RWPE1 (cell line): ENCODE results near the gene RAB24.
A peak's percentile ranks its signal among the peaks of the same experiment; 100 is the strongest.

Source experiments
- CTCF ChIA-PET: fragments of 350-600 bp; sonication (Branson Sonifier 250); formaldehyde crosslinking; extraction: SDS; loops from one replicate; lab custom pipeline; 2021; lab: Yijun Ruan, JAX
- POLR2A ChIA-PET: fragments of 400-600 bp; formaldehyde crosslinking; extraction: SDS; loops from one replicate; lab custom pipeline; 2020; ENCODE audit warnings: antibody characterized with exemption; ENCODE audit not compliant: low non-redundant PET; lab: Yijun Ruan, JAX
- DNase-seq: peaks from one replicate; pipeline ENCODE4 v3.0.0; 2012; ENCODE audit warnings: low spot score
- H3K27ac ChIP-seq: fragments of 450-650 bp; 2 replicates; pipeline ENCODE4 v1.5.1; 2017
- TF ChIP-seq, protein P1 (sequence below): fragments of 450-650 bp; conservative IDR thresholded peaks from 2 replicates; pipeline ENCODE4 v1.5.1; 2017; ENCODE audit warnings: low read depth, mild to moderate bottlenecking

RAB24 gene

DNA sequence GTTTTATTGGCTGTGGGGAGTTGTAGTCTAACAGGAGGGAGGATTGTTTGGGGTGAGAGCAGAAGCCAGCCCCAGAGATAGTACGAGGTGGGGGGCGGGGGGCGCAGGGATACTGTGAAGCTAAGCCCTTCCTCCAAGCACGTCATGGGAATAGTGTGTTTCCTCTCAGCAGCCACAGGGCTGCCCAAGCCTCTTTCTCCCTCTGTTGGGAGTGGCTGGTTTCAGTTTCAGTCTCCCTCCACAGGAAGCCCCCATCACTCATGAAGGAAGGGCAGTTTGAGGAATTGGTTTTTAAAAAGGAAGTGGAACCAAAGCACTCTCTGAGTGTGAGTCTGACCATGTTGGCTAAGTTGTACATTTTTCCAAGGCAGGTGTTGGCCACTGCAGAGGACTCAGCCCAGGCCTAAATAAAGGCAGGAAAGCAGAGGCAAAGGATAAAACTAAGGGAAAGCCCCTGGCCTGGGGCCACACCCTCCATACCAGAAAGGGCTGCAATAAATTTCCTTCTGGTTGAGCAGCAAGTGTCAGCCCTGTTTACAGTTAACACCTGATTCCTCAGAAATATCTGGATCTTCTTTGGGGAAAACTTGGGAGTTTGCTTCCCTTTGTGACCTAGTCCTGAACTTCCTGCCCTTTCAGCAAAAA is 3.2 kb downstream of the RAB24 start:
- ChIA-PET POLR2A (interaction anchor here (0.7 kb wide), 1 partner anchor 106 kb away, joined by 3 read pairs; no protein-coding TSS in a partner anchor), CTCF (no interaction called here)
- TF ChIP-seq, protein P1, sequence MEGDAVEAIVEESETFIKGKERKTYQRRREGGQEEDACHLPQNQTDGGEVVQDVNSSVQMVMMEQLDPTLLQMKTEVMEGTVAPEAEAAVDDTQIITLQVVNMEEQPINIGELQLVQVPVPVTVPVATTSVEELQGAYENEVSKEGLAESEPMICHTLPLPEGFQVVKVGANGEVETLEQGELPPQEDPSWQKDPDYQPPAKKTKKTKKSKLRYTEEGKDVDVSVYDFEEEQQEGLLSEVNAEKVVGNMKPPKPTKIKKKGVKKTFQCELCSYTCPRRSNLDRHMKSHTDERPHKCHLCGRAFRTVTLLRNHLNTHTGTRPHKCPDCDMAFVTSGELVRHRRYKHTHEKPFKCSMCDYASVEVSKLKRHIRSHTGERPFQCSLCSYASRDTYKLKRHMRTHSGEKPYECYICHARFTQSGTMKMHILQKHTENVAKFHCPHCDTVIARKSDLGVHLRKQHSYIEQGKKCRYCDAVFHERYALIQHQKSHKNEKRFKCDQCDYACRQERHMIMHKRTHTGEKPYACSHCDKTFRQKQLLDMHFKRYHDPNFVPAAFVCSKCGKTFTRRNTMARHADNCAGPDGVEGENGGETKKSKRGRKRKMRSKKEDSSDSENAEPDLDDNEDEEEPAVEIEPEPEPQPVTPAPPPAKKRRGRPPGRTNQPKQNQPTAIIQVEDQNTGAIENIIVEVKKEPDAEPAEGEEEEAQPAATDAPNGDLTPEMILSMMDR: no peak
- H3K27ac ChIP-seq: peak overlapping the region; percentile 69
- peak; percentile 49 for DNase-seq

DNA sequence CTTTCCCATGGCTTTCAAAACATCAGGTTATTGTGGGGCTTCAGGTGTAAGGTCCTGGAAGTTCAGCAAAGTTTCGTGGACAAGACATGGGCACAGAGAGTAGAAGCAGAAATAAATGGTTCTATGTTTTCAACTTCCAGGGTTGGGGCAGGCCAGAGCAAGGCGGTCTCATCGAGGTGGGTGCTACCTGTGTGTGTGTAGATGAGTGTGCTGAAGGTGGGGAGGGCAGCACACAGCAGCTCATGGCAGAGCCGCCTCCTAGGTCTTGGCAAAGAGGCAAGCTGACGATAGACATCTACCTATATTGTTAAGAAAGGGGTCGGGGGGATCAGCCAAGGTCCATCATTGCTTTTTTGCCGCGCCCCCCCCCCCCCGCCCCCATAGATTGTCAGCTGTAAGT is 3.8 kb downstream of the RAB24 start:
- ChIA-PET POLR2A (interaction anchor here (0.7 kb wide), 1 partner anchor 105 kb away, joined by 3 read pairs; no protein-coding TSS in a partner anchor), CTCF (no interaction called here)
- TF ChIP-seq, protein P1: no peak
- peak overlapping the region; percentile 69 for H3K27ac ChIP-seq
- DNase-seq: no peak

DNA sequence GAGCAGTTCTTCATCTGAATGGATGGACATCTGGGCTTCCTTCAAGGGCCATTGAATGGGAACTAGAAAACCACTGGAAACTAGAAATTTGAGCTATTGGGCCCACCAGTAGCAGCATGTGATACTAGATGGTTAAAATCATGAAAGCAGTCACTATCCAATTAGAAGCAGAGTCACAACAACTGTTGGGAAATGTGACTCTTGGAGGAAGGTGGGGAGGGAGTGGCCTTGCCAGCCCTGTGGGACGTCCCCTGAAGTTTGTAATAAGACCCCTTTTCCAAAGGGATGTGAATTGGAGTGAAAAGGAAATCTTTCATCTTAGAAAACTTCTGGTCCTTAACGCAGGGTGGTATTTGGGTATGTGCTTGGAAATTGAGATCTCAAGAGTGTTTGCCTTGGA is 5.6 kb downstream of the RAB24 start:
- TF ChIP-seq, protein P1: no peak
- ChIA-PET POLR2A (no interaction called here), CTCF (interaction anchor here (0.9 kb wide), 1 partner anchor 187 kb away, joined by 3 read pairs; no protein-coding TSS in a partner anchor)
- no peak overlapping the region for H3K27ac ChIP-seq
- DNase-seq: no peak

DNA sequence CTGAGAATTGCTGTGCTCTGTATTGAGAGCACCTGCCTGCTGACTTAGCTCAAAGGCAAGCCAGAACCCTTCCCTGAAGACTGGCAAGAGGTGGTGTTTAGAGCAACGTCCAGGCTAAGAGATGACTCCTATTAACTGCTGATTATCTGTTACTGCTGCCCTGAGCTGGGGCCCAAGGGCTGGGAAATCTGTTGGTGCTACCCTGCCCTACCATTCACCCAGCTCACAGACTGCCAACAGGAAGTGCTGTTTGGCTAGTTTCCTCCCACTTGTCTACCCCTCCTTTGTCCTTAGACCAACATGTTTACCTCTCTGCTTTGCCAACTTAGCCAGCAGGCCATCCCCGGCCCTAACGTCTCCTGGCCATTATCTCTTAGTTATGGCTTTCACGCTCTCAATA is 6.9 kb downstream of the RAB24 start:
- ChIA-PET POLR2A (no interaction called here), CTCF (no interaction called here)
- TF ChIP-seq, protein P1: no peak
- no peak for DNase-seq
- no peak overlapping the region for H3K27ac ChIP-seq

DNA sequence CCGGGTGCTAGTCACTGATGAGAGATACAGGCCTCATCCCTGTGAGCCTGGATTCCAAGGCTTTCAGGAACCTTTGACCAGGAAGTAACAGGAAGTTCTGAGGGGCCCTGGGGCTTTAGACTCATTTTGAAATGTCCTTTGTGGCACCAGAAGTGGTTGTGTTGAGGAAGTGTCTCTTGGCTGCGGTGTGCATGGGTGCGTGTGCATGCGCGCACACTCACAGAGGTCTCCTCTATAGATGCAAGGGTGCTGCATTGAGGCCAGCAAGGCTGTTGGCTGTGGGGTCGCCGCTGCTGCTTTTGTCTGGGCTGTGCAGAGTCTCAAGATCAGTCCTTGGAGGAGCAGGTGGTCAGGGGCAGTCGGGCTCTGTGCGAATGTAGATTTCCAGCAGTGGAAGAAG is 7.6 kb downstream of the RAB24 start:
- TF ChIP-seq, protein P1: no peak
- no peak for DNase-seq
- ChIA-PET POLR2A (no interaction called here), CTCF (interaction anchor here (0.6 kb wide), 1 partner anchor 12 kb away, joined by 4 read pairs; no protein-coding TSS in a partner anchor)
- peak overlapping the region; percentile 13 for H3K27ac ChIP-seq

DNA sequence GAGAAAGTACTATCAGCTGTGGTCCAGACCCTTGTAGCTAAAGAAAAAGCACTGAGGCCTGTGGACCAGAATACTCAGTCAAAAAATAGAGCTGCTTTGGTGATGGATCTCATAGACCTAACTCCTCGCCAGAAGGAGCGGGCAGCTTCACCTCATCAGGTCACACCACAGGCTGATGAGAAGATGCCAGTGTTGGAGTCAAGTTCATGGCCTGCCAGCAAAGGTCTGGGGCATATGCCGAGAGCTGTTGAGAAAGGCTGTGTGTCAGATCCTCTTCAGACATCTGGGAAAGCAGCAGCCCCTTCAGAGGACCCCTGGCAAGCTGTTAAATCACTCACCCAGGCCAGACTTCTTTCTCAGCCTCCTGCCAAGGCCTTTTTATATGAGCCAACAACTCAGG is 8.9 kb downstream of the RAB24 start:
- DNase-seq: no peak
- TF ChIP-seq, protein P1: no peak
- no peak overlapping the region for H3K27ac ChIP-seq
- CTCF ChIA-PET: interaction anchor here (0.6 kb wide), 1 partner anchor 106 kb away, joined by 4 read pairs; no protein-coding TSS in a partner anchor
- POLR2A ChIA-PET: no interaction called here
